ENCODE results near the gene TMEM184C. TPM values are rescaled to one million over a fixed set of nuclear protein-coding genes. Genes with fewer than 3 reads are reported as not detected.

Gene TMEM184C
- total RNA-seq, 2 experiments from 2014 or later = 29.2 to 31.8 TPM

- ChIA-PET POLR2A (no interaction called here), CTCF (no interaction called here)
These were observed 20.2 kb upstream of the TMEM184C start for GRCh38 chr4:147596981-147597380.

- CTCF ChIA-PET = no interaction called here
- POLR2A ChIA-PET = no interaction called here
These were observed 19.6 kb upstream of the TMEM184C start for GRCh38 chr4:147597561-147597960.

GRCh38 chr4:147599206-147599605, 18.0 kb upstream of the TMEM184C start:
- ChIA-PET CTCF (interaction anchor here (1.3 kb wide), 1 partner anchor 268 kb away, joined by 4 read pairs; no protein-coding TSS in a partner anchor), POLR2A (no interaction called here)

GRCh38 chr4:147599769-147600168, 17.4 kb upstream of the TMEM184C start:
- ChIA-PET POLR2A (no interaction called here), CTCF (interaction anchor here (1.3 kb wide), 1 partner anchor 267 kb away, joined by 4 read pairs; no protein-coding TSS in a partner anchor)

GRCh38 chr4:147605499-147605898, 11.7 kb upstream of the TMEM184C start:
- ChIA-PET CTCF (no interaction called here), POLR2A (no interaction called here)

- ChIA-PET POLR2A (no interaction called here), CTCF (no interaction called here)
These were observed 9.7 kb upstream of the TMEM184C start for GRCh38 chr4:147607471-147607870.

- POLR2A ChIA-PET = no interaction called here
- CTCF ChIA-PET = no interaction called here
These were observed 6.5 kb upstream of the TMEM184C start for GRCh38 chr4:147610686-147611085.

- POLR2A ChIA-PET = interaction anchor here (0.6 to 3.0 kb wide), 4 partner anchors 67 to 436 kb away, joined by 3 to 17 read pairs (median 6); partner anchors contain the start of genes ARHGAP10 and PRMT9
- CTCF ChIA-PET = interaction anchor here (0.8 to 2.2 kb wide), 6 partner anchors 27 to 250 kb away, joined by 3 to 8 read pairs (median 3); no protein-coding TSS in a partner anchor
These were observed 386 bp upstream of the TMEM184C start for GRCh38 chr4:147616849-147617172.

GRCh38 chr4:147617841-147618691, 869 bp downstream of the TMEM184C start:
- ChIA-PET CTCF (interaction anchor here (1.1 to 2.2 kb wide), 4 partner anchors 28 to 249 kb away, joined by 3 to 8 read pairs (median 3); no protein-coding TSS in a partner anchor), POLR2A (interaction anchor here (0.6 to 3.0 kb wide), 4 partner anchors 66 to 427 kb away, joined by 3 to 17 read pairs (median 6); partner anchors contain the start of genes ARHGAP10 and PRMT9)

GRCh38 chr4:147620315-147620714, 3.1 kb downstream of the TMEM184C start:
- POLR2A ChIA-PET = no interaction called here
- CTCF ChIA-PET = no interaction called here

- POLR2A ChIA-PET = no interaction called here
- CTCF ChIA-PET = no interaction called here
These were observed 8.5 kb downstream of the TMEM184C start for GRCh38 chr4:147625733-147626132.

GRCh38 chr4:147626903-147627302, 9.7 kb downstream of the TMEM184C start:
- POLR2A ChIA-PET = no interaction called here
- CTCF ChIA-PET = no interaction called here

GRCh38 chr4:147628415-147628814, 11.2 kb downstream of the TMEM184C start:
- ChIA-PET POLR2A (no interaction called here), CTCF (no interaction called here)

- POLR2A ChIA-PET = no interaction called here
- CTCF ChIA-PET = no interaction called here
These were observed 12.9 kb downstream of the TMEM184C start for GRCh38 chr4:147629783-147630730.

GRCh38 chr4:147633113-147633512, 15.9 kb downstream of the TMEM184C start:
- CTCF ChIA-PET = interaction anchor here (2.5 kb wide), 1 partner anchor 234 kb away, joined by 6 read pairs; no protein-coding TSS in a partner anchor
- POLR2A ChIA-PET = no interaction called here

GRCh38 chr4:147633643-147634042, 16.4 kb downstream of the TMEM184C start:
- ChIA-PET POLR2A (no interaction called here), CTCF (no interaction called here)

- ChIA-PET CTCF (no interaction called here), POLR2A (no interaction called here)
These were observed 18.2 kb downstream of the TMEM184C start for GRCh38 chr4:147635348-147635747.

- ChIA-PET CTCF (no interaction called here), POLR2A (no interaction called here)
These were observed 21.2 kb downstream of the TMEM184C start for GRCh38 chr4:147638365-147638764.

- POLR2A ChIA-PET = no interaction called here
- CTCF ChIA-PET = no interaction called here
These were observed 21.7 kb downstream of the TMEM184C start for GRCh38 chr4:147638942-147639341.

- POLR2A ChIA-PET = no interaction called here
These were observed 22.2 kb downstream of the TMEM184C start for GRCh38 chr4:147639388-147639787.

GRCh38 chr4:147640331-147640730, 23.1 kb downstream of the TMEM184C start:
- ChIA-PET POLR2A (no interaction called here), CTCF (no interaction called here)

More at GRCh38 chr4:147639388-147639787, 22.2 kb downstream of the TMEM184C start:
- CTCF ChIA-PET = no interaction called here
